Esophagus muscularis mucosa (tissue), 4 donors: ENCODE data around the gene RBMS3. TPM values are rescaled to one million over a fixed set of nuclear protein-coding genes. Genes with fewer than 3 reads are reported as not detected.

Experiments
- DNase-seq: peaks from one replicate; pipeline ENCODE4 v3.0.0-alpha.2; 2017; ENCODE audit errors: extremely low spot score
- H3K27ac ChIP-seq, 4 donors: fragments of 200-600 bp; sonication (generic); replicated peaks in 1 of 4; 1 replicate in 3 of 4; 2 replicates in 1 of 4; pipeline ENCODE4 v1.5.1; 2016 to 2019; ENCODE audit warnings: mild to moderate bottlenecking in 1 of 4
- H3K27me3 ChIP-seq, 4 donors: fragments of 200-600 bp; sonication (generic); one replicate each; pipeline versions ENCODE4 v1.5.1 to v1.6.0; 2016 to 2019
- H3K36me3 ChIP-seq, 4 donors: fragments of 200-600 bp; sonication (generic); one replicate each; pipeline ENCODE4 v1.5.1; 2016 to 2019
- H3K4me1 ChIP-seq, 4 donors: fragments of 200-600 bp; sonication (generic); one replicate each; pipeline ENCODE4 v1.5.1; 2016 to 2019
- H3K4me3 ChIP-seq, 4 donors: fragments of 200-600 bp; sonication (generic); 1 replicate in 2 of 4; 2 replicates in 2 of 4; pipeline ENCODE4 v1.5.1; 2016 to 2019; ENCODE audit warnings: mild to moderate bottlenecking in 4 of 4, moderate library complexity in 1 of 4
- H3K9me3 ChIP-seq, 4 donors: fragments of 200-600 bp; sonication (generic); 1 replicate in 3 of 4; 2 replicates in 1 of 4; pipeline ENCODE4 v1.5.1; 2016 to 2019
- EP300 ChIP-seq: sonication (generic); formaldehyde crosslinking; IDR thresholded peaks from one replicate; pipeline ENCODE4 v1.6.1; 2017; ENCODE audit warnings: antibody characterized with exemption
- POLR2A ChIP-seq: fragments of 450-650 bp; IDR thresholded peaks from one replicate; pipeline ENCODE4 v1.6.1; 2017; ENCODE audit warnings: antibody characterized with exemption, moderate library complexity, mild to moderate bottlenecking, low read depth
- POLR2AphosphoS5 ChIP-seq, 2 donors: sonication (generic); formaldehyde crosslinking; IDR thresholded peaks; one replicate each; pipeline ENCODE4 v1.6.1; 2017; ENCODE audit warnings: antibody characterized with exemption in 2 of 2
- WGBS: methylation state at CpG from one replicate; pipeline ENCODE4 v1.1.5; 2018; 5-methylcytosine and 5-hydroxymethylcytosine counted together
- intact Hi-C: fragments of 100-400 bp; cut with DNase I; formaldehyde crosslinking; loops from one replicate; pipeline ENCODE4 v1.15.1; 2023
- total RNA-seq, 4 donors: library from RNA; depleted of rRNA; stranded (reverse); fragments of >200 nt; gene quantifications; one replicate each; pipeline versions ENCODE4 v1.1.0 to v1.2.1, GENCODE V29; 2016
- TF ChIP-seq, protein P1 (sequence below), 3 experiments: fragments of 200-600 bp in 2 of 3; fragments of 450-650 bp in 1 of 3; sonication (generic) in 2 of 3; IDR thresholded peaks; one replicate each; pipeline ENCODE4 v1.5.1; 2017 to 2019; ENCODE audit warnings: antibody characterized with exemption in 3 of 3, mild to moderate bottlenecking in 2 of 3, moderate library complexity in 1 of 3

RBMS3 gene
- total RNA-seq, 4 donors from 2014 or later = 53.0 to 81.5 (median 61.2) TPM

DNA sequence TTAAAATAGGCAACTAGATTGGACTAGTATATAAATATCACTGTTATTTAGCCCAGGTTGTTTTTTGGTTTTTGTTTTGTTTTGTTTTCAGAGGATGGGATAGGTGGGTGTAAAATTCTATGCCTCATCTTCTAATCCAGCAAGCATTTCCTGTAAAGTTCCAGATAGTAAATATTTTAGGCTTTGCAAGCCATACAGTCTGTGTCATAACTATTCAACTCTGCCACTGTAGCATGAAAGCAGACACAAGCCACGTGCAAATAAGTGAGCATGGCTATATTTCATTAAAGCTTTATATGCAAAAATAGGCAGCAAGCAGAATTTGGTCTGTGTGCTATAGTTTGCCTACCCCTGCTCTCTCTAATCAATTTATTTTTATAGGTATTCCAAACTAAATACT, 668.3 kb downstream of the RBMS3 start:
- no peaks in the 10 kb centered on the region for H3K4me1 ChIP-seq
- TF ChIP-seq EP300 (no peak), POLR2A (no peak), POLR2AphosphoS5 (IDR thresholded peaks at IDR 0.05) (no peak)
- TF ChIP-seq, protein P1, sequence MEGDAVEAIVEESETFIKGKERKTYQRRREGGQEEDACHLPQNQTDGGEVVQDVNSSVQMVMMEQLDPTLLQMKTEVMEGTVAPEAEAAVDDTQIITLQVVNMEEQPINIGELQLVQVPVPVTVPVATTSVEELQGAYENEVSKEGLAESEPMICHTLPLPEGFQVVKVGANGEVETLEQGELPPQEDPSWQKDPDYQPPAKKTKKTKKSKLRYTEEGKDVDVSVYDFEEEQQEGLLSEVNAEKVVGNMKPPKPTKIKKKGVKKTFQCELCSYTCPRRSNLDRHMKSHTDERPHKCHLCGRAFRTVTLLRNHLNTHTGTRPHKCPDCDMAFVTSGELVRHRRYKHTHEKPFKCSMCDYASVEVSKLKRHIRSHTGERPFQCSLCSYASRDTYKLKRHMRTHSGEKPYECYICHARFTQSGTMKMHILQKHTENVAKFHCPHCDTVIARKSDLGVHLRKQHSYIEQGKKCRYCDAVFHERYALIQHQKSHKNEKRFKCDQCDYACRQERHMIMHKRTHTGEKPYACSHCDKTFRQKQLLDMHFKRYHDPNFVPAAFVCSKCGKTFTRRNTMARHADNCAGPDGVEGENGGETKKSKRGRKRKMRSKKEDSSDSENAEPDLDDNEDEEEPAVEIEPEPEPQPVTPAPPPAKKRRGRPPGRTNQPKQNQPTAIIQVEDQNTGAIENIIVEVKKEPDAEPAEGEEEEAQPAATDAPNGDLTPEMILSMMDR (IDR thresholded peaks at IDR 0.05) = no peak
- H3K27ac ChIP-seq = no peak overlapping the region
- no peaks in the 10 kb centered on the region for H3K36me3 ChIP-seq
- intact Hi-C loops = no loop called here
- no peak overlapping the region for H3K4me3 ChIP-seq
- no peaks in the 10 kb centered on the region for H3K9me3 ChIP-seq
- DNase-seq = no peak
- H3K27me3 ChIP-seq = no peaks in the 10 kb centered on the region
- 56% methylated on average over 1 of the region's 1 CpG for WGBS

DNA sequence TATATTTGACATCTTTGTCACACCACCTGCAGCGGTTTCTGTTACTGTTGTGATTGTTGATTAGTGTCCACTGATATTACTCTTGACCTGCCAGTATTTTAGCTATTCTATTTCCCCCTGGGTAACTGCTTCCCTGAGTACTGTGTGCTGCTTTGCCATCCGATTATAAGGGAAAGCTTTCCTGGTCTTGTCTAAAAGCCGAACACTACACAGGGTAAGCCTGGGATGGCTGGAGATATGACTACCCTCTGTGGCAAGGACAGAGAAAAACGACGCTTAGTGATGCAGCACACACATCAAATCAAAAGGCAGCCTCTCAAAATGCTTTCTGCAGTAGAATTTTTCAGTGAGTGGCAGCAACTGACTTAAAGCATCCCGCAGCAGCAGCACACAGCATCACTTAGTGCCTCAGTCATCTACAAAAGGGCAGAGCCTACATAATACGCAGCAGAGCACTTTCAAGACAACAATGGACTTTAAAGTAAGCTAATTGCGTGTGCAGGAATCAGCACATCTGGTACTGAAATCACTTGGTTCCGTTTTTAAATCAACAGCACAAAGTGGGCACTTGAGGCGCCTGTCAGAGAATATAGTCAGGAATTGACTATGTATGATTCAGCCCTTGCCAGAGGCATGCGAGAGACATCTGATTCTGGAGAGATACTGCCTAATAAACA, 669.2 kb downstream of the RBMS3 start:
- Histone ChIP-seq H3K4me1 (peaks cover 0 to under 1% (median 0%) of the 10 kb centered on the region in 4 donors), H3K27ac (no peak overlapping the region), H3K27me3 (no peaks in the 10 kb centered on the region), H3K9me3 (no peaks in the 10 kb centered on the region), H3K4me3 (no peak overlapping the region), H3K36me3 (no peaks in the 10 kb centered on the region)
- intact Hi-C loops = no loop called here
- no peak for DNase-seq
- WGBS = 88% methylated on average over 11 of the region's 11 CpGs
- TF ChIP-seq EP300 = no peak
- TF ChIP-seq, protein P1 (IDR thresholded peaks at IDR 0.05) = no peak
- no peak for TF ChIP-seq POLR2A
- no peak for TF ChIP-seq POLR2AphosphoS5 (IDR thresholded peaks at IDR 0.05)

DNA sequence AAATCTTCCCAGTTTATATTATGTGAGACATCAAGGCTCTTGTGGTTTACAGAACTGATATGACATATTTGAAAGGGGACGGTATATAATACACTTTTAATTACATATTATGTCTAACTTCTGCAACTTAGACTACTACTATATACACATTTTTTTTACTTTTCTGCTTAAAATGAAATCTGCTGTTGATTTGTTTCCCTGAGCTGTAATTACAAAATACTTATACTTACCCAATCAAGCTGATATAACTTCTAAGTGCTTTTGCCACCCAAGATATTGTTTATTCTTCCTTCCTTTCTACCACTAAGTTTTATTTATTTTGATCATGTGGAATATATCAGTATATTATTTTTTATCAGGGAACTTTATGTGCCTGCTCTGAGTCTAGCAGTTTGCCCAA, 671.6 kb downstream of the RBMS3 start:
- 76% methylated on average over 1 of the region's 1 CpG for WGBS
- no peaks in the 10 kb centered on the region for H3K9me3 ChIP-seq
- no peak overlapping the region for H3K27ac ChIP-seq
- H3K36me3 ChIP-seq = no peaks in the 10 kb centered on the region
- TF ChIP-seq EP300 (no peak), POLR2AphosphoS5 (IDR thresholded peaks at IDR 0.05) (no peak), POLR2A (no peak)
- TF ChIP-seq, protein P1 (IDR thresholded peaks at IDR 0.05) = no peak
- no peaks in the 10 kb centered on the region for H3K27me3 ChIP-seq
- intact Hi-C loops = no loop called here
- DNase-seq = no peak
- H3K4me3 ChIP-seq = no peak overlapping the region
- peaks cover 0 to 11% (median 5%) of the 10 kb centered on the region in 4 donors for H3K4me1 ChIP-seq

DNA sequence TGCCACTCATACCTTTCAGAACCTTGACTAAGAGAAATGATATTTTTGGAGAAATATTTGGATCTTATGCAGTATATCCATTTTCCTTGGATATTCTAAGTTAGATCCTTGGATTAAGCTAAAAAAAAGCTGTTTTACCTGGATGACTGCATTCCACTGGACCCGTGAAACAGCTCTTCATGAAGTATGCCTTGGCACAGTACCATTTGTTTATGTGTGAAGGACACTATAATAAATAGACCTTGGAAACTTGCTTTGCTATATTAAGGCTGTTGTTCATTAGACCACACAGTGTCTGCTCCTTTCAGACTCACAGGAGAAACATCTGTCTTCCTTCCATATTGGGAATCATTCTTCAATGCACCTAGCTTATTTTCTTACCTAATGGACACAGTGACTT, 674.5 kb downstream of the RBMS3 start:
- Histone ChIP-seq H3K36me3 (no peaks in the 10 kb centered on the region), H3K9me3 (no peaks in the 10 kb centered on the region), H3K27ac (no peak overlapping the region), H3K4me3 (no peak overlapping the region), H3K4me1 (peaks cover 0 to 11% (median 5%) of the 10 kb centered on the region in 4 donors), H3K27me3 (no peaks in the 10 kb centered on the region)
- 33% methylated on average over 1 of the region's 1 CpG for WGBS
- intact Hi-C loops = no loop called here
- no peak for DNase-seq
- TF ChIP-seq POLR2AphosphoS5 (IDR thresholded peaks at IDR 0.05) = no peak
- no peak for TF ChIP-seq POLR2A
- no peak for TF ChIP-seq EP300
- TF ChIP-seq, protein P1 (IDR thresholded peaks at IDR 0.05) = no peak

DNA sequence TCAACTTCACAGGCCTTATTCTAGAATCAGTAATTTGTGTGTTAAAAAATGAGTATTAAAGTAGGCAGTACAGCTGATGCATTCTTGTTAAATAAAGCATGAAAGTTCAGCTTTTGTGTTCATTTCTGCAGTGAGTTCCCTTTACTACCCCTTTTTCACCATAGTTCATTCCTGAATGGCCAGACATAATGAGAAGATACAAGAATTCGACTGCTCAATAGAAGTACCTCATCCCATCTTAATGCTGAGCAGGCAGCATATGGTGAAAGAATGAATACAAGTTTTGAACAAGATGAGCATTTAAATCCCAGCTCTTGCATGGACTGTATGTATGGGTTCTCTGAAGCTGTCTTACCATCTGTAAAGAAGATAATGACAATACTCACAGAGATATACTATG, 677.9 kb downstream of the RBMS3 start:
- H3K9me3 ChIP-seq = no peaks in the 10 kb centered on the region
- DNase-seq = no peak
- H3K36me3 ChIP-seq = no peaks in the 10 kb centered on the region
- H3K27me3 ChIP-seq = no peaks in the 10 kb centered on the region
- intact Hi-C loops = no loop called here
- peaks cover 0 to 11% (median 5%) of the 10 kb centered on the region in 4 donors for H3K4me1 ChIP-seq
- no peak overlapping the region for H3K27ac ChIP-seq
- WGBS = 92% methylated on average over 1 of the region's 1 CpG
- TF ChIP-seq, protein P1 (IDR thresholded peaks at IDR 0.05) = no peak
- TF ChIP-seq POLR2AphosphoS5 (IDR thresholded peaks at IDR 0.05) = no peak
- TF ChIP-seq EP300 = no peak
- no peak for TF ChIP-seq POLR2A
- H3K4me3 ChIP-seq = no peak overlapping the region
